ENCODE data around the gene NEU3. TPM values are rescaled to one million over a fixed set of nuclear protein-coding genes. Genes with fewer than 3 reads are reported as not detected.
A peak's percentile ranks its signal among the peaks of the same experiment; 100 is the strongest.

NEU3 gene
- total RNA-seq, 1 experiment from 2014 or later, result 16.4 TPM

DNA sequence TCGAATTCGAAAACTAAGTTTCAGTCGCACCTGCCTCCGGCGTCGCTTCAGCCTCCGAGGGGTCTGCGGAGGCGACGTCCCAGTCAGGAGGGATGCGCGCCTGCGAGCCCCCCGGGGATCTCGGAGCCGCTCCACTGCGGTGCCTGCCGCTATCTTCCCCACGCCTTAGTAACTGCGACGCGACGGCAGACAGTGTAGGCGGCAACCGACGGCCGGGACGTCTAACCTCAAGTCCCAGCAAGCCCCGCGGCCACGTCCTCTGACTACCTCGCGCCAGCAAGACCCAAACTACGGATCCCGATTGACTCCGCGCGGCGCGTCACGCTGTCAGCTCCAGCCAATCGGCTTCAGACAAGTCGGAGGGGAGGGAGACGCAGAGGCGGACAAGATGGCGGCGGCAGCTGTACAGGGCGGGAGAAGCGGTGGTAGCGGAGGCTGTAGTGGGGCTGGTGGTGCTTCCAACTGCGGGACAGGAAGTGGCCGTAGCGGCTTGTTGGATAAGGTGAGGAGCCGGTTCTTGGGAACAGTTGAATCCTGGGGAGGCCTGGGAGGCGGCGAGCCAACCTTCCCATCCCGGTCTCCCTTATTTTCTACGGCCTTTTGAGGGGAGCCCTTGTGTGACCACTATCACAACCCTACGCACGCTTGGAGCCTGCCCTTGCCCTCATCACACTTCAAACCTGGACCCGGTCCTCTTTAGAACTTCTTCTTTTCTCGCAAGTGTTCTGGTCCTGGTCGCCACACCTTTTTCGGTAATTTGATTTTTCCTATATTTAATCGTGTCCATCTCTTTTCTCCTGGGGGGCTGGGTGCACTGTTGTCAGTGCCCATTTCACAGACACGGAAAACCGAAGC lies 39.6 kb upstream of the NEU3 start, which contains the start of the genes SPCS2 and XRRA1 (continued):
- TF ChIP-seq ZNF396 (CRISPR knock-in tag; IDR thresholded peaks at IDR 0.05; ENCODE audit: borderline replicate concordance) (no peak), JAZF1 (CRISPR knock-in tag; IDR thresholded peaks at IDR 0.05) (no peak), EMX1 (CRISPR knock-in tag; IDR thresholded peaks at IDR 0.05) (no peak), SOX15 (CRISPR knock-in tag; IDR thresholded peaks at IDR 0.05) (no peak), NFATC4 (CRISPR knock-in tag; IDR thresholded peaks at IDR 0.05) (no peak), ZNF317 (CRISPR knock-in tag; IDR thresholded peaks at IDR 0.05; ENCODE audit: borderline replicate concordance, low read depth) (no peak), NFYB (CRISPR knock-in tag; conservative IDR thresholded peaks at IDR 0.05; ENCODE audit: low read depth) (peak; percentile 79), PRRX2 (CRISPR knock-in tag; IDR thresholded peaks at IDR 0.05) (no peak), CBFB (CRISPR knock-in tag; IDR thresholded peaks at IDR 0.05; ENCODE audit: low read depth) (no peak), ZNF232 (CRISPR knock-in tag; IDR thresholded peaks at IDR 0.05) (no peak), CREM (CRISPR knock-in tag; IDR thresholded peaks at IDR 0.05) (peak; percentile 70; the same call in 1 of the 2 replicates), ATF1 (CRISPR knock-in tag; IDR thresholded peaks at IDR 0.05) (no peak), NR3C1 (CRISPR knock-in tag; conservative IDR thresholded peaks at IDR 0.05; ENCODE audit: low read depth) (no peak), ZNF121 (CRISPR knock-in tag; IDR thresholded peaks at IDR 0.05) (no peak)
- TF ChIP-seq, protein P1, sequence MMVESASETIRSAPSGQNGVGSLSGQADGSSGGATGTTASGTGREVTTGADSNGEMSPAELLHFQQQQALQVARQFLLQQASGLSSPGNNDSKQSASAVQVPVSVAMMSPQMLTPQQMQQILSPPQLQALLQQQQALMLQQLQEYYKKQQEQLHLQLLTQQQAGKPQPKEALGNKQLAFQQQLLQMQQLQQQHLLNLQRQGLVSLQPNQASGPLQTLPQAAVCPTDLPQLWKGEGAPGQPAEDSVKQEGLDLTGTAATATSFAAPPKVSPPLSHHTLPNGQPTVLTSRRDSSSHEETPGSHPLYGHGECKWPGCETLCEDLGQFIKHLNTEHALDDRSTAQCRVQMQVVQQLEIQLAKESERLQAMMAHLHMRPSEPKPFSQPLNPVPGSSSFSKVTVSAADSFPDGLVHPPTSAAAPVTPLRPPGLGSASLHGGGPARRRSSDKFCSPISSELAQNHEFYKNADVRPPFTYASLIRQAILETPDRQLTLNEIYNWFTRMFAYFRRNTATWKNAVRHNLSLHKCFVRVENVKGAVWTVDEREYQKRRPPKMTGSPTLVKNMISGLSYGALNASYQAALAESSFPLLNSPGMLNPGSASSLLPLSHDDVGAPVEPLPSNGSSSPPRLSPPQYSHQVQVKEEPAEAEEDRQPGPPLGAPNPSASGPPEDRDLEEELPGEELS (CRISPR knock-in tag; IDR thresholded peaks at IDR 0.05), result peak; percentile 87
- TF ChIP-seq, protein P2, sequence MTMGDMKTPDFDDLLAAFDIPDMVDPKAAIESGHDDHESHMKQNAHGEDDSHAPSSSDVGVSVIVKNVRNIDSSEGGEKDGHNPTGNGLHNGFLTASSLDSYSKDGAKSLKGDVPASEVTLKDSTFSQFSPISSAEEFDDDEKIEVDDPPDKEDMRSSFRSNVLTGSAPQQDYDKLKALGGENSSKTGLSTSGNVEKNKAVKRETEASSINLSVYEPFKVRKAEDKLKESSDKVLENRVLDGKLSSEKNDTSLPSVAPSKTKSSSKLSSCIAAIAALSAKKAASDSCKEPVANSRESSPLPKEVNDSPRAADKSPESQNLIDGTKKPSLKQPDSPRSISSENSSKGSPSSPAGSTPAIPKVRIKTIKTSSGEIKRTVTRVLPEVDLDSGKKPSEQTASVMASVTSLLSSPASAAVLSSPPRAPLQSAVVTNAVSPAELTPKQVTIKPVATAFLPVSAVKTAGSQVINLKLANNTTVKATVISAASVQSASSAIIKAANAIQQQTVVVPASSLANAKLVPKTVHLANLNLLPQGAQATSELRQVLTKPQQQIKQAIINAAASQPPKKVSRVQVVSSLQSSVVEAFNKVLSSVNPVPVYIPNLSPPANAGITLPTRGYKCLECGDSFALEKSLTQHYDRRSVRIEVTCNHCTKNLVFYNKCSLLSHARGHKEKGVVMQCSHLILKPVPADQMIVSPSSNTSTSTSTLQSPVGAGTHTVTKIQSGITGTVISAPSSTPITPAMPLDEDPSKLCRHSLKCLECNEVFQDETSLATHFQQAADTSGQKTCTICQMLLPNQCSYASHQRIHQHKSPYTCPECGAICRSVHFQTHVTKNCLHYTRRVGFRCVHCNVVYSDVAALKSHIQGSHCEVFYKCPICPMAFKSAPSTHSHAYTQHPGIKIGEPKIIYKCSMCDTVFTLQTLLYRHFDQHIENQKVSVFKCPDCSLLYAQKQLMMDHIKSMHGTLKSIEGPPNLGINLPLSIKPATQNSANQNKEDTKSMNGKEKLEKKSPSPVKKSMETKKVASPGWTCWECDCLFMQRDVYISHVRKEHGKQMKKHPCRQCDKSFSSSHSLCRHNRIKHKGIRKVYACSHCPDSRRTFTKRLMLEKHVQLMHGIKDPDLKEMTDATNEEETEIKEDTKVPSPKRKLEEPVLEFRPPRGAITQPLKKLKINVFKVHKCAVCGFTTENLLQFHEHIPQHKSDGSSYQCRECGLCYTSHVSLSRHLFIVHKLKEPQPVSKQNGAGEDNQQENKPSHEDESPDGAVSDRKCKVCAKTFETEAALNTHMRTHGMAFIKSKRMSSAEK (CRISPR knock-in tag; IDR thresholded peaks at IDR 0.05; ENCODE audit: borderline replicate concordance), result no peak
- TF ChIP-seq, protein P3, sequence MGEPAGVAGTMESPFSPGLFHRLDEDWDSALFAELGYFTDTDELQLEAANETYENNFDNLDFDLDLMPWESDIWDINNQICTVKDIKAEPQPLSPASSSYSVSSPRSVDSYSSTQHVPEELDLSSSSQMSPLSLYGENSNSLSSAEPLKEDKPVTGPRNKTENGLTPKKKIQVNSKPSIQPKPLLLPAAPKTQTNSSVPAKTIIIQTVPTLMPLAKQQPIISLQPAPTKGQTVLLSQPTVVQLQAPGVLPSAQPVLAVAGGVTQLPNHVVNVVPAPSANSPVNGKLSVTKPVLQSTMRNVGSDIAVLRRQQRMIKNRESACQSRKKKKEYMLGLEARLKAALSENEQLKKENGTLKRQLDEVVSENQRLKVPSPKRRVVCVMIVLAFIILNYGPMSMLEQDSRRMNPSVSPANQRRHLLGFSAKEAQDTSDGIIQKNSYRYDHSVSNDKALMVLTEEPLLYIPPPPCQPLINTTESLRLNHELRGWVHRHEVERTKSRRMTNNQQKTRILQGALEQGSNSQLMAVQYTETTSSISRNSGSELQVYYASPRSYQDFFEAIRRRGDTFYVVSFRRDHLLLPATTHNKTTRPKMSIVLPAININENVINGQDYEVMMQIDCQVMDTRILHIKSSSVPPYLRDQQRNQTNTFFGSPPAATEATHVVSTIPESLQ (CRISPR knock-in tag; IDR thresholded peaks at IDR 0.05), result no peak
- TF ChIP-seq, protein P4, sequence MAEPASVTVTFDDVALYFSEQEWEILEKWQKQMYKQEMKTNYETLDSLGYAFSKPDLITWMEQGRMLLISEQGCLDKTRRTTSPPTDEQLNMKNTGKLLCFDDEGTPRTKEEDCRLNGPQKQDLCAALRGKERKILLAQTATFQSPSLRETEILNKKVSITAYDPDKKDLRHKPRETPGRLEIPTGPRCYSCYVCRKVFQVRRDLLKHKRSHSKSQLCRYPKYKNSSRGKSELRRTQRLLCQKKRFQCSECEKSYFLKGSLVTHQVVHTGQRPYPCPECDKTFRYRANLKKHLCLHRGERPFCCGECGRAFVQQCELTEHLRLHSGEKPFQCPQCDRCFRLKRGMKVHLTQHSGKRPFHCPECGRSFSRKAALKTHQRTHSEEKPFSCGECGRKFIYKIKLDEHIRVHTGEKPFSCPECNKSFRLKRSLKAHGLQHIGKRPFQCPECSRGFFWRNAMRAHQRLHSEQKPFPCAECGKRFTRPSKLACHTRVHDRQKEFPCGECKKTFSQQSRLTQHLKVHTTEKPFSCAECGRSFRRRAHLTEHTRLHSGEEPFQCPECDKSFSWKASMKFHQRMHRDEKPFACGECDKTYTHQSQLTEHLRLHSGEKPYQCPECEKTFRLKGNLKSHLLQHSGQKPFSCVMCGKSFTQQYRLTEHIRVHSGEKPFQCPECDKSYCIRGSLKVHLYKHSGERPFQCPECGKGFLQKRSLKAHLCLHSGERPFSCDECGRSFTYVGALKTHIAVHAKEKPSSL (CRISPR knock-in tag; conservative IDR thresholded peaks at IDR 0.05), result no peak
- TF ChIP-seq, protein P5, sequence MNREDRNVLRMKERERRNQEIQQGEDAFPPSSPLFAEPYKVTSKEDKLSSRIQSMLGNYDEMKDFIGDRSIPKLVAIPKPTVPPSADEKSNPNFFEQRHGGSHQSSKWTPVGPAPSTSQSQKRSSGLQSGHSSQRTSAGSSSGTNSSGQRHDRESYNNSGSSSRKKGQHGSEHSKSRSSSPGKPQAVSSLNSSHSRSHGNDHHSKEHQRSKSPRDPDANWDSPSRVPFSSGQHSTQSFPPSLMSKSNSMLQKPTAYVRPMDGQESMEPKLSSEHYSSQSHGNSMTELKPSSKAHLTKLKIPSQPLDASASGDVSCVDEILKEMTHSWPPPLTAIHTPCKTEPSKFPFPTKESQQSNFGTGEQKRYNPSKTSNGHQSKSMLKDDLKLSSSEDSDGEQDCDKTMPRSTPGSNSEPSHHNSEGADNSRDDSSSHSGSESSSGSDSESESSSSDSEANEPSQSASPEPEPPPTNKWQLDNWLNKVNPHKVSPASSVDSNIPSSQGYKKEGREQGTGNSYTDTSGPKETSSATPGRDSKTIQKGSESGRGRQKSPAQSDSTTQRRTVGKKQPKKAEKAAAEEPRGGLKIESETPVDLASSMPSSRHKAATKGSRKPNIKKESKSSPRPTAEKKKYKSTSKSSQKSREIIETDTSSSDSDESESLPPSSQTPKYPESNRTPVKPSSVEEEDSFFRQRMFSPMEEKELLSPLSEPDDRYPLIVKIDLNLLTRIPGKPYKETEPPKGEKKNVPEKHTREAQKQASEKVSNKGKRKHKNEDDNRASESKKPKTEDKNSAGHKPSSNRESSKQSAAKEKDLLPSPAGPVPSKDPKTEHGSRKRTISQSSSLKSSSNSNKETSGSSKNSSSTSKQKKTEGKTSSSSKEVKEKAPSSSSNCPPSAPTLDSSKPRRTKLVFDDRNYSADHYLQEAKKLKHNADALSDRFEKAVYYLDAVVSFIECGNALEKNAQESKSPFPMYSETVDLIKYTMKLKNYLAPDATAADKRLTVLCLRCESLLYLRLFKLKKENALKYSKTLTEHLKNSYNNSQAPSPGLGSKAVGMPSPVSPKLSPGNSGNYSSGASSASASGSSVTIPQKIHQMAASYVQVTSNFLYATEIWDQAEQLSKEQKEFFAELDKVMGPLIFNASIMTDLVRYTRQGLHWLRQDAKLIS (CRISPR knock-in tag; IDR thresholded peaks at IDR 0.05; ENCODE audit: borderline replicate concordance), result no peak
- TF ChIP-seq, protein P6, sequence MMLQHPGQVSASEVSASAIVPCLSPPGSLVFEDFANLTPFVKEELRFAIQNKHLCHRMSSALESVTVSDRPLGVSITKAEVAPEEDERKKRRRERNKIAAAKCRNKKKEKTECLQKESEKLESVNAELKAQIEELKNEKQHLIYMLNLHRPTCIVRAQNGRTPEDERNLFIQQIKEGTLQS (CRISPR knock-in tag; conservative IDR thresholded peaks at IDR 0.05), result no peak
- TF ChIP-seq, protein P7, sequence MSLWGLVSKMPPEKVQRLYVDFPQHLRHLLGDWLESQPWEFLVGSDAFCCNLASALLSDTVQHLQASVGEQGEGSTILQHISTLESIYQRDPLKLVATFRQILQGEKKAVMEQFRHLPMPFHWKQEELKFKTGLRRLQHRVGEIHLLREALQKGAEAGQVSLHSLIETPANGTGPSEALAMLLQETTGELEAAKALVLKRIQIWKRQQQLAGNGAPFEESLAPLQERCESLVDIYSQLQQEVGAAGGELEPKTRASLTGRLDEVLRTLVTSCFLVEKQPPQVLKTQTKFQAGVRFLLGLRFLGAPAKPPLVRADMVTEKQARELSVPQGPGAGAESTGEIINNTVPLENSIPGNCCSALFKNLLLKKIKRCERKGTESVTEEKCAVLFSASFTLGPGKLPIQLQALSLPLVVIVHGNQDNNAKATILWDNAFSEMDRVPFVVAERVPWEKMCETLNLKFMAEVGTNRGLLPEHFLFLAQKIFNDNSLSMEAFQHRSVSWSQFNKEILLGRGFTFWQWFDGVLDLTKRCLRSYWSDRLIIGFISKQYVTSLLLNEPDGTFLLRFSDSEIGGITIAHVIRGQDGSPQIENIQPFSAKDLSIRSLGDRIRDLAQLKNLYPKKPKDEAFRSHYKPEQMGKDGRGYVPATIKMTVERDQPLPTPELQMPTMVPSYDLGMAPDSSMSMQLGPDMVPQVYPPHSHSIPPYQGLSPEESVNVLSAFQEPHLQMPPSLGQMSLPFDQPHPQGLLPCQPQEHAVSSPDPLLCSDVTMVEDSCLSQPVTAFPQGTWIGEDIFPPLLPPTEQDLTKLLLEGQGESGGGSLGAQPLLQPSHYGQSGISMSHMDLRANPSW (CRISPR knock-in tag; conservative IDR thresholded peaks at IDR 0.05; ENCODE audit: low read depth), result no peak

Data from WTC11 (cell line).